Spinal cord (tissue), 10 donors: ENCODE data around the gene ACAT2. TPM values are rescaled to one million over a fixed set of nuclear protein-coding genes. Genes with fewer than 3 reads are reported as not detected.
"Not testable (repeated sequence)": the region's sequence is repeated elsewhere in the genome, so short reads cannot be mapped to it uniquely, and the experiment has no call there.

Source experiments
- DNase-seq, 6 donors: peaks; one replicate each; pipeline versions ENCODE4 v3.0.0 to v3.0.0-alpha.2; 2013 to 2015; ENCODE audit warnings: low spot score in 6 of 6, low read depth in 4 of 6
- H3K27ac ChIP-seq: one replicate; pipeline ENCODE4 v1.5.1; 2013; ENCODE audit warnings: low read depth, low read length, control low read depth
- H3K27me3 ChIP-seq: one replicate; pipeline ENCODE4 v1.6.1; 2013; ENCODE audit warnings: low read length; ENCODE audit not compliant: control insufficient read depth, insufficient read depth
- H3K36me3 ChIP-seq: one replicate; pipeline ENCODE4 v1.6.1; 2013; ENCODE audit warnings: low read length; ENCODE audit not compliant: control insufficient read depth, insufficient read depth
- H3K4me1 ChIP-seq: one replicate; pipeline ENCODE4 v1.6.1; 2013; ENCODE audit warnings: low read length; ENCODE audit not compliant: control insufficient read depth, insufficient read depth
- H3K4me3 ChIP-seq: one replicate; pipeline ENCODE4 v1.5.1; 2013; ENCODE audit warnings: low read depth, low read length, control low read depth
- H3K9me3 ChIP-seq: one replicate; pipeline ENCODE4 v1.6.1; 2013; ENCODE audit warnings: low read length; ENCODE audit not compliant: control insufficient read depth, insufficient read depth
- WGBS: methylation state at CpG from one replicate; pipeline ENCODE4 v1.1.5; 2013; ENCODE audit warnings: missing lambda C conversion rate; ENCODE audit not compliant: insufficient coverage; 5-methylcytosine and 5-hydroxymethylcytosine counted together
- long read RNA-seq, 4 donors: transcript quantifications; one replicate each; lab custom pipeline, GENCODE V29; 2026
- polyA plus RNA-seq, 2 donors: library from polyadenylated mRNA; unstranded; fragments of 120-200 nt; gene quantifications; one replicate each; pipeline ENCODE4 v1.2.1, GENCODE V29; 2013; ENCODE audit not compliant: insufficient read length in 2 of 2
- total RNA-seq, 2 donors: library from RNA; depleted of rRNA in 1 of 2; stranded (reverse); fragments of 120-200 nt in 1 of 2; fragments of >200 nt in 1 of 2; gene quantifications; one replicate each; pipeline versions ENCODE4 v1.2.3 to v1.2.4, GENCODE V29; 2013 to 2014
- donor health status: healthy.

Gene ACAT2
- total RNA-seq (10 to 100 TPM; 69.6 to 71.4 TPM), polyA plus RNA-seq (100 to 1,000 TPM; 125 to 136 TPM)
- long read RNA-seq, donor 1, transcript ACAT2-201 (9 exons, 3,180 nt), result major isoform, 64 of 350 reads
- long read RNA-seq, donor 1, transcript ACAT2-203 (4 exons, 1,641 nt), result minor isoform, 5 of 350 reads
- long read RNA-seq, donor 1, partial matches to known transcripts, result 193 of 350 reads
- long read RNA-seq, donor 1, other reads (novel, unspliced or antisense), result 88 of 350 reads
- long read RNA-seq, donor 2, transcript ACAT2-201 (9 exons, 3,180 nt), result major isoform, 24 of 71 reads
- long read RNA-seq, donor 2, partial matches to known transcripts, result 46 of 71 reads
- long read RNA-seq, donor 2, other reads (novel, unspliced or antisense), result 0 of 71 reads
- long read RNA-seq, donor 3, transcript ACAT2-201 (9 exons, 3,180 nt), result major isoform, 29 of 171 reads
- long read RNA-seq, donor 3, partial matches to known transcripts, result 34 of 171 reads
- long read RNA-seq, donor 3, other reads (novel, unspliced or antisense), result 107 of 171 reads
- long read RNA-seq, donor 4, transcript ACAT2-201 (9 exons, 3,180 nt), result major isoform, 10 of 134 reads
- long read RNA-seq, donor 4, partial matches to known transcripts, result 123 of 134 reads
- long read RNA-seq, donor 4, other reads (novel, unspliced or antisense), result 0 of 134 reads

GRCh38 chr6:159761873-159762680, at the start of gene ACAT2:
TSS of gene ACAT2 (plus strand) at chr6:159762045. CDS start at chr6:159762088, 43 bp downstream.
- WGBS, result under 1% methylated on average over 67 of the region's 76 CpGs

GRCh38 chr6:159712389-159712788, 49.5 kb upstream of the ACAT2 start:
- not testable (repeated sequence) for H3K4me1 ChIP-seq, H3K9me3 ChIP-seq, H3K36me3 ChIP-seq, H3K27ac ChIP-seq, H3K27me3 ChIP-seq, H3K4me3 ChIP-seq, DNase-seq
- WGBS, result 89% methylated on average over 3 of the region's 3 CpGs

More at GRCh38 chr6:159761873-159762680, at the start of gene ACAT2:
- peak; percentile 82 to 99 (median 94) for DNase-seq
- Histone ChIP-seq H3K9me3 (no peaks in the 10 kb centered on the region), H3K36me3 (peaks cover 41% of the 10 kb centered on the region), H3K27me3 (no peaks in the 10 kb centered on the region), H3K27ac (peak within 1 kb of the TSS; percentile 100), H3K4me3 (peak within 1 kb of the TSS; percentile 99), H3K4me1 (peaks cover 32% of the 10 kb centered on the region)

- Histone ChIP-seq H3K27me3 (no peaks in the 10 kb centered on the region), H3K27ac (no peak overlapping the region), H3K4me1 (no peaks in the 10 kb centered on the region), H3K9me3 (no peaks in the 10 kb centered on the region), H3K4me3 (no peak overlapping the region), H3K36me3 (no peaks in the 10 kb centered on the region)
- no peak for DNase-seq
- 95% methylated on average over 7 of the region's 7 CpGs for WGBS
These were observed 47.9 kb upstream of the ACAT2 start for GRCh38 chr6:159713984-159714383.

- H3K9me3 ChIP-seq, result no peaks in the 10 kb centered on the region
- H3K27ac ChIP-seq, result no peak overlapping the region
- no peaks in the 10 kb centered on the region for H3K27me3 ChIP-seq
- WGBS, result 97% methylated on average over 5 of the region's 5 CpGs
- DNase-seq, result peak in 1 of 6 donors; percentile 18
- no peaks in the 10 kb centered on the region for H3K4me1 ChIP-seq
- H3K4me3 ChIP-seq, result no peak overlapping the region
- no peaks in the 10 kb centered on the region for H3K36me3 ChIP-seq
These were observed 47.4 kb upstream of the ACAT2 start for GRCh38 chr6:159714404-159714803.

- H3K27me3 ChIP-seq, result no peaks in the 10 kb centered on the region
- H3K27ac ChIP-seq, result no peak overlapping the region
- no peaks in the 10 kb centered on the region for H3K4me1 ChIP-seq
- no peaks in the 10 kb centered on the region for H3K9me3 ChIP-seq
- 60% methylated on average over 2 of the region's 3 CpGs for WGBS
- no peaks in the 10 kb centered on the region for H3K36me3 ChIP-seq
- no peak for DNase-seq
- no peak overlapping the region for H3K4me3 ChIP-seq
These were observed 46.7 kb upstream of the ACAT2 start for GRCh38 chr6:159715166-159715565.

GRCh38 chr6:159715605-159716004, 46.2 kb upstream of the ACAT2 start:
- Histone ChIP-seq H3K4me1 (no peaks in the 10 kb centered on the region), H3K9me3 (no peaks in the 10 kb centered on the region), H3K4me3 (no peak overlapping the region), H3K36me3 (no peaks in the 10 kb centered on the region), H3K27ac (no peak overlapping the region), H3K27me3 (no peaks in the 10 kb centered on the region)
- 100% methylated on average over 3 of the region's 3 CpGs for WGBS
- no peak for DNase-seq

- Histone ChIP-seq H3K4me3 (no peak overlapping the region), H3K9me3 (no peaks in the 10 kb centered on the region), H3K27me3 (no peaks in the 10 kb centered on the region), H3K27ac (no peak overlapping the region), H3K4me1 (no peaks in the 10 kb centered on the region), H3K36me3 (no peaks in the 10 kb centered on the region)
- DNase-seq, result peak in 1 of 6 donors; percentile 52
- WGBS, result 83% methylated on average over 2 of the region's 5 CpGs
These were observed 45.4 kb upstream of the ACAT2 start for GRCh38 chr6:159716247-159717096.

GRCh38 chr6:159718634-159719033, 43.2 kb upstream of the ACAT2 start:
- H3K4me3 ChIP-seq, result no peak overlapping the region
- no peaks in the 10 kb centered on the region for H3K36me3 ChIP-seq
- H3K27ac ChIP-seq, result no peak overlapping the region
- 90% methylated on average over 3 of the region's 3 CpGs for WGBS
- DNase-seq, result no peak
- H3K4me1 ChIP-seq, result no peaks in the 10 kb centered on the region
- no peaks in the 10 kb centered on the region for H3K9me3 ChIP-seq
- H3K27me3 ChIP-seq, result no peaks in the 10 kb centered on the region

- H3K27ac ChIP-seq, result no peak overlapping the region
- no peaks in the 10 kb centered on the region for H3K4me1 ChIP-seq
- no peaks in the 10 kb centered on the region for H3K27me3 ChIP-seq
- no peaks in the 10 kb centered on the region for H3K9me3 ChIP-seq
- DNase-seq, result peak in 1 of 6 donors; percentile 25
- no peaks in the 10 kb centered on the region for H3K36me3 ChIP-seq
- whole genome bisulfite sequencing, result 95% methylated on average over 7 of the region's 7 CpGs
- H3K4me3 ChIP-seq, result no peak overlapping the region
These were observed 42.6 kb upstream of the ACAT2 start for GRCh38 chr6:159719287-159719686.
